Measurements from ENCODE around the gene PPP1R10. TPM values are rescaled to one million over a fixed set of nuclear protein-coding genes. Genes with fewer than 3 reads are reported as not detected.

PPP1R10 gene
- total RNA-seq, 2 donors from 2014 or later = 46.9 to 78.2 TPM

- intact Hi-C loops (cut with DNase I) = no loop called here
- no peak for DNase-seq
- H3K4me3 ChIP-seq = no peak overlapping the region
- H3K9me3 ChIP-seq = no peaks in the 10 kb centered on the region
- no peaks in the 10 kb centered on the region for H3K27me3 ChIP-seq
- no peaks in the 10 kb centered on the region for H3K36me3 ChIP-seq
- no peaks in the 10 kb centered on the region for H3K4me1 ChIP-seq
- H3K27ac ChIP-seq = no peak overlapping the region
- TF ChIP-seq CTCF (IDR thresholded peaks at IDR 0.05) = no peak
- H3K9ac ChIP-seq (ENCODE audit: low read depth in 2 of 2, low read length in 2 of 2) = no peak overlapping the region
Observed at GRCh38 chr6:30560930-30561329, 56.1 kb downstream of the PPP1R10 start.

GRCh38 chr6:30557683-30557981 lies 59.4 kb downstream of the PPP1R10 start:
- intact Hi-C loops (cut with DNase I) = no loop called here
- Histone ChIP-seq H3K9ac (ENCODE audit: low read depth in 2 of 2, low read length in 2 of 2) (peak overlapping the region; percentile 92 to 100), H3K36me3 (no peaks in the 10 kb centered on the region), H3K27me3 (no peaks in the 10 kb centered on the region), H3K9me3 (no peaks in the 10 kb centered on the region), H3K4me1 (peaks cover 7% of the 10 kb centered on the region), H3K4me3 (peak overlapping the region; percentile 84), H3K27ac (peak overlapping the region; percentile 97)
- DNase-seq = no peak
- no peak for TF ChIP-seq CTCF (IDR thresholded peaks at IDR 0.05)

GRCh38 chr6:30556906-30557682 lies 59.9 kb downstream of the PPP1R10 start, which contains the start of gene PRR3:
Gene PRR3, plus strand, starts transcription at chr6:30557295. Its CDS starts 50 bp downstream, at chr6:30557345.
- H3K36me3 ChIP-seq = no peaks in the 10 kb centered on the region
- H3K4me3 ChIP-seq = peak within 1 kb of the TSS; percentile 84
- peak within 1 kb of the TSS; percentile 92 to 100 for H3K9ac ChIP-seq (ENCODE audit: low read depth in 2 of 2, low read length in 2 of 2)
- H3K27me3 ChIP-seq = no peaks in the 10 kb centered on the region
- no peak for TF ChIP-seq CTCF (IDR thresholded peaks at IDR 0.05)
- peak; percentile 92 for DNase-seq
- peaks cover 7% of the 10 kb centered on the region for H3K4me1 ChIP-seq
- H3K27ac ChIP-seq = peak within 1 kb of the TSS; percentile 97
- no peaks in the 10 kb centered on the region for H3K9me3 ChIP-seq
- intact Hi-C loops (cut with DNase I) = no loop called here

- Histone ChIP-seq H3K4me1 (peaks cover 7% of the 10 kb centered on the region), H3K9ac (ENCODE audit: low read depth in 2 of 2, low read length in 2 of 2) (peak within 1 kb of the TSS; percentile 92 to 100), H3K36me3 (no peaks in the 10 kb centered on the region), H3K27me3 (no peaks in the 10 kb centered on the region), H3K27ac (peak within 1 kb of the TSS; percentile 97), H3K9me3 (no peaks in the 10 kb centered on the region), H3K4me3 (peak within 1 kb of the TSS; percentile 84)
- peak; percentile 99 for DNase-seq
- intact Hi-C loops (cut with DNase I) = no loop called here
- no peak for TF ChIP-seq CTCF (IDR thresholded peaks at IDR 0.05)
Observed at GRCh38 chr6:30556066-30556905, 60.8 kb downstream of the PPP1R10 start, which contains the start of gene GNL1. Gene GNL1, minus strand, starts transcription at chr6:30556489. Its CDS starts 286 bp downstream, at chr6:30556203.

GRCh38 chr6:30555816-30556065 lies 61.3 kb downstream of the PPP1R10 start:
- H3K4me3 ChIP-seq = peak overlapping the region; percentile 84
- no peaks in the 10 kb centered on the region for H3K27me3 ChIP-seq
- no peak for DNase-seq
- no peaks in the 10 kb centered on the region for H3K36me3 ChIP-seq
- intact Hi-C loops (cut with DNase I) = no loop called here
- H3K9ac ChIP-seq (ENCODE audit: low read depth in 2 of 2, low read length in 2 of 2) = peak overlapping the region; percentile 92 to 100
- H3K27ac ChIP-seq = peak overlapping the region; percentile 97
- no peaks in the 10 kb centered on the region for H3K9me3 ChIP-seq
- TF ChIP-seq CTCF (IDR thresholded peaks at IDR 0.05) = no peak
- H3K4me1 ChIP-seq = peaks cover 7% of the 10 kb centered on the region
